GM19455 (cell line): ENCODE data around the gene SEMA5A.

ENCODE experiments used
- ATAC-seq: cut with Tn5 transposase; IDR thresholded peaks from one replicate; pipeline ENCODE4 v1.9.1; 2021; ENCODE audit not compliant: unreplicated experiment

Gene SEMA5A

GRCh38 chr5:9451037-9451436 is 94.8 kb downstream of the SEMA5A start:
- no peak for ATAC-seq

GRCh38 chr5:9447691-9448090 is 98.2 kb downstream of the SEMA5A start:
- ATAC-seq: no peak

- ATAC-seq: no peak
Observed at GRCh38 chr5:9445826-9446388, 100.0 kb downstream of the SEMA5A start.

GRCh38 chr5:9444346-9444745 is 101.5 kb downstream of the SEMA5A start:
- ATAC-seq: no peak

GRCh38 chr5:9441610-9442009 is 104.3 kb downstream of the SEMA5A start:
- ATAC-seq: no peak

GRCh38 chr5:9440517-9440916 is 105.4 kb downstream of the SEMA5A start:
- ATAC-seq: no peak

GRCh38 chr5:9439531-9440292 is 106.2 kb downstream of the SEMA5A start:
- no peak for ATAC-seq

GRCh38 chr5:9438596-9439354 is 107.1 kb downstream of the SEMA5A start:
- ATAC-seq: no peak

- no peak for ATAC-seq
Observed at GRCh38 chr5:9437741-9438240, 108.1 kb downstream of the SEMA5A start.

- no peak for ATAC-seq
Observed at GRCh38 chr5:9431496-9432258, 114.2 kb downstream of the SEMA5A start.

- ATAC-seq: no peak
Observed at GRCh38 chr5:9431151-9431495, 114.8 kb downstream of the SEMA5A start.

GRCh38 chr5:9430306-9430705 is 115.6 kb downstream of the SEMA5A start:
- no peak for ATAC-seq

GRCh38 chr5:9429691-9430215 is 116.1 kb downstream of the SEMA5A start:
- ATAC-seq: no peak

- ATAC-seq: no peak
Observed at GRCh38 chr5:9428272-9428671, 117.6 kb downstream of the SEMA5A start.

- ATAC-seq: no peak
Observed at GRCh38 chr5:9425710-9426109, 120.2 kb downstream of the SEMA5A start.

GRCh38 chr5:9423571-9423970 is 122.3 kb downstream of the SEMA5A start:
- no peak for ATAC-seq

- no peak for ATAC-seq
Observed at GRCh38 chr5:9421884-9422283, 124.0 kb downstream of the SEMA5A start.

- no peak for ATAC-seq
Observed at GRCh38 chr5:9419794-9420193, 126.1 kb downstream of the SEMA5A start.

- ATAC-seq: no peak
Observed at GRCh38 chr5:9415566-9415965, 130.3 kb downstream of the SEMA5A start.

GRCh38 chr5:9415091-9415490 is 130.8 kb downstream of the SEMA5A start:
- no peak for ATAC-seq

GRCh38 chr5:9411142-9411541 is 134.7 kb downstream of the SEMA5A start:
- no peak for ATAC-seq
